WTC11 (cell line): ENCODE data around the gene S1PR2. TPM values are rescaled to one million over a fixed set of nuclear protein-coding genes. Genes with fewer than 3 reads are reported as not detected.

Experiments
- ATAC-seq: fragments of 200-7000 bp; cut with Tn5 transposase; 2 replicates; pipeline ENCODE4 v1.10.0; 2021; ENCODE audit warnings: mild to moderate bottlenecking, moderate library complexity
- CTCF ChIA-PET: fragments of 300-600 bp; sonication (Branson Sonifier 250); formaldehyde crosslinking; loops from one replicate; lab custom pipeline; 2021; ENCODE audit warnings: antibody characterized with exemption; lab: Charles Lee
- POLR2A ChIA-PET: fragments of 350-600 bp; sonication (Branson Sonifier 250); formaldehyde crosslinking; loops from one replicate; lab custom pipeline; 2021; ENCODE audit warnings: antibody characterized with exemption; lab: Charles Lee
- DNase-seq: peaks from one replicate; pipeline ENCODE4 v3.0.0; 2021; ENCODE audit warnings: low spot score
- H3K27ac Mint-ChIP-seq: 2 replicates; pipeline ENCODE4 v1.8.0; 2021; ENCODE audit warnings: mixed read lengths
- H3K27me3 Mint-ChIP-seq: 2 replicates; pipeline ENCODE4 v1.8.0; 2021; ENCODE audit warnings: low read depth, mild to moderate bottlenecking, moderate library complexity, mixed read lengths
- H3K36me3 Mint-ChIP-seq: 2 replicates; pipeline ENCODE4 v1.8.0; 2021; ENCODE audit warnings: mixed read lengths
- H3K4me1 Mint-ChIP-seq: 2 replicates; pipeline ENCODE4 v1.8.0; 2022; ENCODE audit warnings: mixed read lengths
- H3K4me3 Mint-ChIP-seq: 2 replicates; pipeline ENCODE4 v1.8.0; 2021; ENCODE audit warnings: mild to moderate bottlenecking, moderate library complexity, mixed read lengths
- H3K9me3 Mint-ChIP-seq: 2 replicates; pipeline ENCODE4 v1.8.0; 2021; ENCODE audit warnings: mixed read lengths
- ELF4 ChIP-seq: sonication (generic); formaldehyde crosslinking; IDR thresholded peaks from 2 replicates; pipeline ENCODE4 v1.8.1; 2022; ENCODE audit warnings: low read depth, mild to moderate bottlenecking, moderate library complexity, missing genetic modification reagents
- GRHL2 ChIP-seq: fragments of 250-450 bp; sonication (Bioruptor Pico); IDR thresholded peaks from 2 replicates; pipeline ENCODE4 v1.8.0; 2022; ENCODE audit warnings: mild to moderate bottlenecking, moderate library complexity; ENCODE audit not compliant: insufficient replicate concordance, severe bottlenecking
- RELA ChIP-seq: sonication (generic); formaldehyde crosslinking; IDR thresholded peaks from 2 replicates; pipeline ENCODE4 v1.8.1; 2022; ENCODE audit warnings: missing genetic modification reagents, mild to moderate bottlenecking, borderline replicate concordance
- SOX15 ChIP-seq: fragments of 250-450 bp; sonication (Bioruptor Pico); IDR thresholded peaks from 2 replicates; pipeline ENCODE4 v1.9.0; 2021; ENCODE audit warnings: mild to moderate bottlenecking
- total RNA-seq: library from RNA; stranded (reverse); gene quantifications from 3 replicates; pipeline ENCODE4 v1.2.3, GENCODE V29; 2021
- TF ChIP-seq, protein P1 (sequence below): fragments of 250-450 bp; sonication (Bioruptor Pico); IDR thresholded peaks from 2 replicates; pipeline ENCODE4 v2.1.2; 2022; ENCODE audit warnings: mild to moderate bottlenecking, moderate library complexity
- TF ChIP-seq, protein P2 (sequence below): fragments of 250-450 bp; sonication (Bioruptor Pico); conservative IDR thresholded peaks from 2 replicates; pipeline ENCODE4 v1.9.0; 2021; ENCODE audit warnings: mild to moderate bottlenecking
- TF ChIP-seq, protein P3 (sequence below): sonication (generic); formaldehyde crosslinking; IDR thresholded peaks from 2 replicates; pipeline ENCODE4 v1.8.1; 2023; ENCODE audit warnings: mild to moderate bottlenecking, missing genetic modification reagents, moderate library complexity
- TF ChIP-seq, protein P4 (sequence below): fragments of 250-450 bp; sonication (Bioruptor Pico); IDR thresholded peaks from 2 replicates; pipeline ENCODE4 v1.9.0; 2021; ENCODE audit warnings: moderate library complexity, mild to moderate bottlenecking, inconsistent platforms, borderline replicate concordance
- TF ChIP-seq, protein P5 (sequence below): fragments of 250-450 bp; sonication (Bioruptor Pico); IDR thresholded peaks from 2 replicates; pipeline ENCODE4 v1.9.0; 2021; ENCODE audit warnings: mild to moderate bottlenecking
- TF ChIP-seq, protein P6 (sequence below): sonication (generic); formaldehyde crosslinking; IDR thresholded peaks from 2 replicates; pipeline ENCODE4 v1.8.1; 2022; ENCODE audit warnings: low read depth, missing genetic modification reagents, borderline replicate concordance
- TF ChIP-seq, protein P7 (sequence below): sonication (generic); formaldehyde crosslinking; IDR thresholded peaks from 2 replicates; pipeline ENCODE4 v1.8.1; 2023; ENCODE audit warnings: mild to moderate bottlenecking, missing genetic modification reagents, borderline replicate concordance
- TF ChIP-seq, protein P8 (sequence below): sonication (generic); formaldehyde crosslinking; IDR thresholded peaks from 2 replicates; pipeline ENCODE4 v1.8.0; 2023; ENCODE audit warnings: mild to moderate bottlenecking, missing genetic modification reagents
- TF ChIP-seq, protein P9 (sequence below): sonication (generic); formaldehyde crosslinking; IDR thresholded peaks from 2 replicates; pipeline ENCODE4 v1.8.0; 2022; ENCODE audit warnings: mild to moderate bottlenecking, missing genetic modification reagents

Gene S1PR2
- total RNA-seq, 1 experiment from 2014 or later, result 13.2 TPM

DNA sequence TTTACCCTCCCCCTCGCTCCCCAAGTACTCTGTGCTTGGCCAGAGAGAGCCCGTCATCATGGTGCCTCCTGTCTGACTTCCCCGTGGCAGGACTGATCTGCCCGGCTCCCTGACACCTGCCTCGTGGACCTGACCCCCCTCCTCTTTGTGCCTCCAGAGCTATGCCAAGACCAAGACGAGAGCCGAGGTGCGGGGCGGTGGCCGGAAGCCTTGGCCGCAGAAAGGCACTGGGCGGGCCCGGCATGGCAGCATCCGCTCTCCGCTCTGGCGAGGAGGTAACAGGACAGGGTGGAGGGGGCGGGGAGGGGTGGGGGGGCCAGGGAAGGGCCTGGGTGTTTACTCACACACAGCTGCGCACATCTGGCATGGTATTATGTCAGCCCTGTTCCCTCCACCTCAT, 25.4 kb upstream of the S1PR2 start:
- peaks cover 37% of the 10 kb centered on the region for H3K36me3 Mint-ChIP-seq
- POLR2A ChIA-PET, result no interaction called here
- H3K27me3 Mint-ChIP-seq, result peaks cover 2% of the 10 kb centered on the region
- ATAC-seq (no peak), DNase-seq (no peak)
- H3K4me1 Mint-ChIP-seq, result peaks cover 5% of the 10 kb centered on the region
- CTCF ChIA-PET, result interaction anchor here (0.9 to 6.1 kb wide), 4 partner anchors 13 to 134 kb away, joined by 3 to 149 read pairs (median 55); partner anchors contain the start of gene ICAM1
- H3K4me3 Mint-ChIP-seq, result no peak overlapping the region
- H3K9me3 Mint-ChIP-seq, result no peaks in the 10 kb centered on the region
- TF ChIP-seq, protein P1, sequence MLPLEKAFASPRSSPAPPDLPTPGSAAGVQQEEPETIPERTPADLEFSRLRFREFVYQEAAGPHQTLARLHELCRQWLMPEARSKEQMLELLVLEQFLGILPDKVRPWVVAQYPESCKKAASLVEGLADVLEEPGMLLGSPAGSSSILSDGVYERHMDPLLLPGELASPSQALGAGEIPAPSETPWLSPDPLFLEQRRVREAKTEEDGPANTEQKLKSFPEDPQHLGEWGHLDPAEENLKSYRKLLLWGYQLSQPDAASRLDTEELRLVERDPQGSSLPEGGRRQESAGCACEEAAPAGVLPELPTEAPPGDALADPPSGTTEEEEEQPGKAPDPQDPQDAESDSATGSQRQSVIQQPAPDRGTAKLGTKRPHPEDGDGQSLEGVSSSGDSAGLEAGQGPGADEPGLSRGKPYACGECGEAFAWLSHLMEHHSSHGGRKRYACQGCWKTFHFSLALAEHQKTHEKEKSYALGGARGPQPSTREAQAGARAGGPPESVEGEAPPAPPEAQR (CRISPR knock-in tag), result no peak
- no peak for TF ChIP-seq SOX15
- TF ChIP-seq, protein P2, sequence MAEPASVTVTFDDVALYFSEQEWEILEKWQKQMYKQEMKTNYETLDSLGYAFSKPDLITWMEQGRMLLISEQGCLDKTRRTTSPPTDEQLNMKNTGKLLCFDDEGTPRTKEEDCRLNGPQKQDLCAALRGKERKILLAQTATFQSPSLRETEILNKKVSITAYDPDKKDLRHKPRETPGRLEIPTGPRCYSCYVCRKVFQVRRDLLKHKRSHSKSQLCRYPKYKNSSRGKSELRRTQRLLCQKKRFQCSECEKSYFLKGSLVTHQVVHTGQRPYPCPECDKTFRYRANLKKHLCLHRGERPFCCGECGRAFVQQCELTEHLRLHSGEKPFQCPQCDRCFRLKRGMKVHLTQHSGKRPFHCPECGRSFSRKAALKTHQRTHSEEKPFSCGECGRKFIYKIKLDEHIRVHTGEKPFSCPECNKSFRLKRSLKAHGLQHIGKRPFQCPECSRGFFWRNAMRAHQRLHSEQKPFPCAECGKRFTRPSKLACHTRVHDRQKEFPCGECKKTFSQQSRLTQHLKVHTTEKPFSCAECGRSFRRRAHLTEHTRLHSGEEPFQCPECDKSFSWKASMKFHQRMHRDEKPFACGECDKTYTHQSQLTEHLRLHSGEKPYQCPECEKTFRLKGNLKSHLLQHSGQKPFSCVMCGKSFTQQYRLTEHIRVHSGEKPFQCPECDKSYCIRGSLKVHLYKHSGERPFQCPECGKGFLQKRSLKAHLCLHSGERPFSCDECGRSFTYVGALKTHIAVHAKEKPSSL (CRISPR knock-in tag), result no peak
- TF ChIP-seq, protein P3, sequence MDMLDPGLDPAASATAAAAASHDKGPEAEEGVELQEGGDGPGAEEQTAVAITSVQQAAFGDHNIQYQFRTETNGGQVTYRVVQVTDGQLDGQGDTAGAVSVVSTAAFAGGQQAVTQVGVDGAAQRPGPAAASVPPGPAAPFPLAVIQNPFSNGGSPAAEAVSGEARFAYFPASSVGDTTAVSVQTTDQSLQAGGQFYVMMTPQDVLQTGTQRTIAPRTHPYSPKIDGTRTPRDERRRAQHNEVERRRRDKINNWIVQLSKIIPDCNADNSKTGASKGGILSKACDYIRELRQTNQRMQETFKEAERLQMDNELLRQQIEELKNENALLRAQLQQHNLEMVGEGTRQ (CRISPR knock-in tag), result no peak
- TF ChIP-seq, protein P4, sequence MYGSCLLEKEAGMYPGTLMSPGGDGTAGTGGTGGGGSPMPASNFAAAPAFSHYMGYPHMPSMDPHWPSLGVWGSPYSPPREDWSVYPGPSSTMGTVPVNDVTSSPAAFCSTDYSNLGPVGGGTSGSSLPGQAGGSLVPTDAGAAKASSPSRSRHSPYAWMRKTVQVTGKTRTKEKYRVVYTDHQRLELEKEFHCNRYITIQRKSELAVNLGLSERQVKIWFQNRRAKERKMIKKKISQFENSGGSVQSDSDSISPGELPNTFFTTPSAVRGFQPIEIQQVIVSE (CRISPR knock-in tag), result no peak
- H3K27ac Mint-ChIP-seq, result no peak overlapping the region

DNA sequence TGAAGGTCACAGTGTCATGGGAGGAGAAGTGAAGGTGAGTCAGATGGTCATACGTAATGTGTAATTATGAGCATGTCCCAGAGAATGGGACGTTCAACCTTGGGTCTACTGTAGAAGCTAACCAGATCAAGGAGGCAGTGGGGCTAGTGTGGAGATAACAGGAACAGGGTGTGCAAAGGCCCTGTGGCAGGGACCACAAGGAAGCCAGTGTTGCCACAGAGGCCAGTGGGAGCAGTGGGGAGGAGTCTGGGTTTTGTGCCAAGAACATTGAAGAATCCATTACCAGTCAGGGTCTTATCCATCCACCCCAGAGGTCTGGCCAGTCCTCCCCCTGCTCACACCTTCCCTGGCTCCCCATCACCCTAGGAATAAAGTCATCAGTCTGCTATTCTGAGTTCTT, 24.2 kb upstream of the S1PR2 start:
- Mint-ChIP-seq H3K4me3 (no peak overlapping the region), H3K27me3 (peaks cover 2% of the 10 kb centered on the region; the same call in 1 of the 2 replicates), H3K27ac (no peak overlapping the region), H3K4me1 (peaks cover 5% of the 10 kb centered on the region), H3K36me3 (peaks cover 37% of the 10 kb centered on the region), H3K9me3 (no peaks in the 10 kb centered on the region)
- ATAC-seq (no peak), DNase-seq (no peak)
- ChIA-PET POLR2A (no interaction called here), CTCF (interaction anchor here (0.9 kb wide), 1 partner anchor 14 kb away, joined by 3 read pairs; no protein-coding TSS in a partner anchor)
- TF ChIP-seq, protein P4 (CRISPR knock-in tag), result no peak
- TF ChIP-seq RELA (CRISPR knock-in tag) (no peak), GRHL2 (CRISPR knock-in tag) (no peak), ELF4 (no peak)
- TF ChIP-seq, protein P5, sequence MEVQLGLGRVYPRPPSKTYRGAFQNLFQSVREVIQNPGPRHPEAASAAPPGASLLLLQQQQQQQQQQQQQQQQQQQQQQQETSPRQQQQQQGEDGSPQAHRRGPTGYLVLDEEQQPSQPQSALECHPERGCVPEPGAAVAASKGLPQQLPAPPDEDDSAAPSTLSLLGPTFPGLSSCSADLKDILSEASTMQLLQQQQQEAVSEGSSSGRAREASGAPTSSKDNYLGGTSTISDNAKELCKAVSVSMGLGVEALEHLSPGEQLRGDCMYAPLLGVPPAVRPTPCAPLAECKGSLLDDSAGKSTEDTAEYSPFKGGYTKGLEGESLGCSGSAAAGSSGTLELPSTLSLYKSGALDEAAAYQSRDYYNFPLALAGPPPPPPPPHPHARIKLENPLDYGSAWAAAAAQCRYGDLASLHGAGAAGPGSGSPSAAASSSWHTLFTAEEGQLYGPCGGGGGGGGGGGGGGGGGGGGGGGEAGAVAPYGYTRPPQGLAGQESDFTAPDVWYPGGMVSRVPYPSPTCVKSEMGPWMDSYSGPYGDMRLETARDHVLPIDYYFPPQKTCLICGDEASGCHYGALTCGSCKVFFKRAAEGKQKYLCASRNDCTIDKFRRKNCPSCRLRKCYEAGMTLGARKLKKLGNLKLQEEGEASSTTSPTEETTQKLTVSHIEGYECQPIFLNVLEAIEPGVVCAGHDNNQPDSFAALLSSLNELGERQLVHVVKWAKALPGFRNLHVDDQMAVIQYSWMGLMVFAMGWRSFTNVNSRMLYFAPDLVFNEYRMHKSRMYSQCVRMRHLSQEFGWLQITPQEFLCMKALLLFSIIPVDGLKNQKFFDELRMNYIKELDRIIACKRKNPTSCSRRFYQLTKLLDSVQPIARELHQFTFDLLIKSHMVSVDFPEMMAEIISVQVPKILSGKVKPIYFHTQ (CRISPR knock-in tag), result no peak
- TF ChIP-seq, protein P6, sequence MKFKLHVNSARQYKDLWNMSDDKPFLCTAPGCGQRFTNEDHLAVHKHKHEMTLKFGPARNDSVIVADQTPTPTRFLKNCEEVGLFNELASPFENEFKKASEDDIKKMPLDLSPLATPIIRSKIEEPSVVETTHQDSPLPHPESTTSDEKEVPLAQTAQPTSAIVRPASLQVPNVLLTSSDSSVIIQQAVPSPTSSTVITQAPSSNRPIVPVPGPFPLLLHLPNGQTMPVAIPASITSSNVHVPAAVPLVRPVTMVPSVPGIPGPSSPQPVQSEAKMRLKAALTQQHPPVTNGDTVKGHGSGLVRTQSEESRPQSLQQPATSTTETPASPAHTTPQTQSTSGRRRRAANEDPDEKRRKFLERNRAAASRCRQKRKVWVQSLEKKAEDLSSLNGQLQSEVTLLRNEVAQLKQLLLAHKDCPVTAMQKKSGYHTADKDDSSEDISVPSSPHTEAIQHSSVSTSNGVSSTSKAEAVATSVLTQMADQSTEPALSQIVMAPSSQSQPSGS, result no peak
- TF ChIP-seq, protein P7, sequence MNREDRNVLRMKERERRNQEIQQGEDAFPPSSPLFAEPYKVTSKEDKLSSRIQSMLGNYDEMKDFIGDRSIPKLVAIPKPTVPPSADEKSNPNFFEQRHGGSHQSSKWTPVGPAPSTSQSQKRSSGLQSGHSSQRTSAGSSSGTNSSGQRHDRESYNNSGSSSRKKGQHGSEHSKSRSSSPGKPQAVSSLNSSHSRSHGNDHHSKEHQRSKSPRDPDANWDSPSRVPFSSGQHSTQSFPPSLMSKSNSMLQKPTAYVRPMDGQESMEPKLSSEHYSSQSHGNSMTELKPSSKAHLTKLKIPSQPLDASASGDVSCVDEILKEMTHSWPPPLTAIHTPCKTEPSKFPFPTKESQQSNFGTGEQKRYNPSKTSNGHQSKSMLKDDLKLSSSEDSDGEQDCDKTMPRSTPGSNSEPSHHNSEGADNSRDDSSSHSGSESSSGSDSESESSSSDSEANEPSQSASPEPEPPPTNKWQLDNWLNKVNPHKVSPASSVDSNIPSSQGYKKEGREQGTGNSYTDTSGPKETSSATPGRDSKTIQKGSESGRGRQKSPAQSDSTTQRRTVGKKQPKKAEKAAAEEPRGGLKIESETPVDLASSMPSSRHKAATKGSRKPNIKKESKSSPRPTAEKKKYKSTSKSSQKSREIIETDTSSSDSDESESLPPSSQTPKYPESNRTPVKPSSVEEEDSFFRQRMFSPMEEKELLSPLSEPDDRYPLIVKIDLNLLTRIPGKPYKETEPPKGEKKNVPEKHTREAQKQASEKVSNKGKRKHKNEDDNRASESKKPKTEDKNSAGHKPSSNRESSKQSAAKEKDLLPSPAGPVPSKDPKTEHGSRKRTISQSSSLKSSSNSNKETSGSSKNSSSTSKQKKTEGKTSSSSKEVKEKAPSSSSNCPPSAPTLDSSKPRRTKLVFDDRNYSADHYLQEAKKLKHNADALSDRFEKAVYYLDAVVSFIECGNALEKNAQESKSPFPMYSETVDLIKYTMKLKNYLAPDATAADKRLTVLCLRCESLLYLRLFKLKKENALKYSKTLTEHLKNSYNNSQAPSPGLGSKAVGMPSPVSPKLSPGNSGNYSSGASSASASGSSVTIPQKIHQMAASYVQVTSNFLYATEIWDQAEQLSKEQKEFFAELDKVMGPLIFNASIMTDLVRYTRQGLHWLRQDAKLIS, result no peak
- TF ChIP-seq, protein P8, sequence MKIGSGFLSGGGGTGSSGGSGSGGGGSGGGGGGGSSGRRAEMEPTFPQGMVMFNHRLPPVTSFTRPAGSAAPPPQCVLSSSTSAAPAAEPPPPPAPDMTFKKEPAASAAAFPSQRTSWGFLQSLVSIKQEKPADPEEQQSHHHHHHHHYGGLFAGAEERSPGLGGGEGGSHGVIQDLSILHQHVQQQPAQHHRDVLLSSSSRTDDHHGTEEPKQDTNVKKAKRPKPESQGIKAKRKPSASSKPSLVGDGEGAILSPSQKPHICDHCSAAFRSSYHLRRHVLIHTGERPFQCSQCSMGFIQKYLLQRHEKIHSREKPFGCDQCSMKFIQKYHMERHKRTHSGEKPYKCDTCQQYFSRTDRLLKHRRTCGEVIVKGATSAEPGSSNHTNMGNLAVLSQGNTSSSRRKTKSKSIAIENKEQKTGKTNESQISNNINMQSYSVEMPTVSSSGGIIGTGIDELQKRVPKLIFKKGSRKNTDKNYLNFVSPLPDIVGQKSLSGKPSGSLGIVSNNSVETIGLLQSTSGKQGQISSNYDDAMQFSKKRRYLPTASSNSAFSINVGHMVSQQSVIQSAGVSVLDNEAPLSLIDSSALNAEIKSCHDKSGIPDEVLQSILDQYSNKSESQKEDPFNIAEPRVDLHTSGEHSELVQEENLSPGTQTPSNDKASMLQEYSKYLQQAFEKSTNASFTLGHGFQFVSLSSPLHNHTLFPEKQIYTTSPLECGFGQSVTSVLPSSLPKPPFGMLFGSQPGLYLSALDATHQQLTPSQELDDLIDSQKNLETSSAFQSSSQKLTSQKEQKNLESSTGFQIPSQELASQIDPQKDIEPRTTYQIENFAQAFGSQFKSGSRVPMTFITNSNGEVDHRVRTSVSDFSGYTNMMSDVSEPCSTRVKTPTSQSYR (CRISPR knock-in tag), result no peak
- TF ChIP-seq, protein P9, sequence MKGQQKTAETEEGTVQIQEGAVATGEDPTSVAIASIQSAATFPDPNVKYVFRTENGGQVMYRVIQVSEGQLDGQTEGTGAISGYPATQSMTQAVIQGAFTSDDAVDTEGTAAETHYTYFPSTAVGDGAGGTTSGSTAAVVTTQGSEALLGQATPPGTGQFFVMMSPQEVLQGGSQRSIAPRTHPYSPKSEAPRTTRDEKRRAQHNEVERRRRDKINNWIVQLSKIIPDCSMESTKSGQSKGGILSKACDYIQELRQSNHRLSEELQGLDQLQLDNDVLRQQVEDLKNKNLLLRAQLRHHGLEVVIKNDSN (CRISPR knock-in tag), result no peak
